Neural cell (in vitro differentiated cells): ENCODE measurements around the gene VPS13C. TPM values are rescaled to one million over a fixed set of nuclear protein-coding genes. Genes with fewer than 3 reads are reported as not detected.

Source experiments
- H2AFZ ChIP-seq: fragments of 200-600, 300-800 bp; sonication (generic), shearing (Covaris generic); 2 replicates; pipeline ENCODE4 v1.6.0; 2014; ENCODE audit warnings: low read depth, mild to moderate bottlenecking, antibody characterized with exemption, low read length, moderate library complexity
- H3F3A ChIP-seq: fragments of 200-600 bp; shearing (Covaris generic); 2 replicates; pipeline ENCODE4 v1.6.1; 2016; ENCODE audit warnings: mild to moderate bottlenecking, moderate library complexity, mixed read lengths, antibody characterized with exemption, low read length; ENCODE audit not compliant: insufficient read depth, poor library complexity, severe bottlenecking
- H3K27ac ChIP-seq: fragments of 200-600, 300-800 bp; sonication (generic), shearing (Covaris generic); 2 replicates; pipeline ENCODE4 v1.5.1; 2014; ENCODE audit warnings: mild to moderate bottlenecking, low read length, moderate library complexity
- H3K27me3 ChIP-seq: fragments of 300-800, 200-600 bp; sonication (generic), shearing (Covaris generic); 2 replicates; pipeline ENCODE4 v1.6.0; 2014; ENCODE audit warnings: mild to moderate bottlenecking, low read depth, low read length, moderate library complexity; ENCODE audit not compliant: insufficient read depth
- H3K36me3 ChIP-seq: fragments of 300-800, 200-600 bp; sonication (generic), shearing (Covaris generic); 2 replicates; pipeline ENCODE4 v1.5.1; 2014; ENCODE audit warnings: mild to moderate bottlenecking, antibody characterized with exemption, low read length, moderate library complexity; ENCODE audit not compliant: insufficient read depth
- H3K4me2 ChIP-seq: fragments of 300-800, 200-600 bp; sonication (generic), shearing (Covaris generic); 2 replicates; pipeline ENCODE4 v1.6.0; 2014; ENCODE audit warnings: mild to moderate bottlenecking, low read length
- H3K4me3 ChIP-seq: fragments of 300-800, 200-600 bp; sonication (generic), shearing (Covaris generic); 2 replicates; pipeline ENCODE4 v1.5.1; 2014; ENCODE audit warnings: mild to moderate bottlenecking, low read length, moderate library complexity
- H3K79me2 ChIP-seq: fragments of 200-600 bp; shearing (Covaris generic); replicated peaks from 2 replicates; pipeline ENCODE4 v1.6.0; 2014; ENCODE audit warnings: mild to moderate bottlenecking, low read length, moderate library complexity; ENCODE audit not compliant: insufficient read depth
- H3K9ac ChIP-seq: fragments of 300-800, 200-600 bp; sonication (generic), shearing (Covaris generic); 2 replicates; pipeline ENCODE4 v1.6.1; 2016; ENCODE audit warnings: mild to moderate bottlenecking, low read length, mixed read lengths
- H3K9me2 ChIP-seq: fragments of 200-600 bp; shearing (Covaris generic); 2 replicates; pipeline ENCODE4 v1.6.1; 2016; ENCODE audit warnings: mild to moderate bottlenecking, low read length, mixed read lengths; ENCODE audit not compliant: insufficient read depth
- H3K9me3 ChIP-seq: fragments of 200-600, 300-800 bp; sonication (generic), shearing (Covaris generic); 2 replicates; pipeline ENCODE4 v1.6.1; 2016; ENCODE audit warnings: mild to moderate bottlenecking, mixed run types, low read length, moderate library complexity, mixed read lengths
- H4K20me1 ChIP-seq: fragments of 200-600 bp; shearing (Covaris generic); 2 replicates; pipeline ENCODE4 v1.6.1; 2016; ENCODE audit warnings: mild to moderate bottlenecking, mixed run types; ENCODE audit not compliant: insufficient read depth
- EP300 ChIP-seq: fragments of 450-650 bp; conservative IDR thresholded peaks from 2 replicates; pipeline ENCODE4 v1.6.1; 2014; ENCODE audit warnings: antibody characterized with exemption, mild to moderate bottlenecking, moderate library complexity; ENCODE audit not compliant: poor library complexity, severe bottlenecking
- EZH2 ChIP-seq: fragments of 200-600, 300-800 bp; shearing (Covaris generic), sonication (generic); IDR thresholded peaks from 2 replicates; pipeline ENCODE4 v1.6.1; 2014; ENCODE audit warnings: antibody characterized with exemption, low read length, borderline replicate concordance, mild to moderate bottlenecking; ENCODE audit not compliant: insufficient read depth, poor library complexity, severe bottlenecking
- MXI1 ChIP-seq: fragments of 450-650 bp; conservative IDR thresholded peaks from 2 replicates; pipeline ENCODE4 v1.6.1; 2014; ENCODE audit warnings: antibody characterized with exemption, mild to moderate bottlenecking; ENCODE audit not compliant: poor library complexity, severe bottlenecking
- POLR2AphosphoS5 ChIP-seq: IDR thresholded peaks from 2 replicates; pipeline ENCODE4 v1.6.1; 2012
- RAD21 ChIP-seq: fragments of 450-650 bp; conservative IDR thresholded peaks from 2 replicates; pipeline ENCODE4 v1.6.1; 2014; ENCODE audit warnings: antibody characterized with exemption, mild to moderate bottlenecking, moderate library complexity
- SMC3 ChIP-seq: fragments of 450-650 bp; conservative IDR thresholded peaks from 2 replicates; pipeline ENCODE4 v1.6.1; 2014; ENCODE audit warnings: antibody characterized with exemption, mild to moderate bottlenecking, moderate library complexity; ENCODE audit not compliant: poor library complexity
- TAF1 ChIP-seq: IDR thresholded peaks from 2 replicates; pipeline ENCODE4 v1.6.1; 2012; ENCODE audit warnings: low read depth
- polyA plus RNA-seq: library from polyadenylated mRNA; depleted of rRNA; stranded (reverse); fragments of >200 nt; gene quantifications from 2 replicates; pipeline ENCODE4 v1.2.3, GENCODE V29; 2014
- TF ChIP-seq, protein P1 (sequence below): IDR thresholded peaks from 2 replicates; pipeline ENCODE4 v1.6.1; 2012; ENCODE audit warnings: borderline replicate concordance
- TF ChIP-seq, protein P2 (sequence below): fragments of 450-650 bp; IDR thresholded peaks from 2 replicates; pipeline ENCODE4 v1.5.1; 2014; ENCODE audit warnings: antibody characterized with exemption, mild to moderate bottlenecking, moderate library complexity; ENCODE audit not compliant: poor library complexity, severe bottlenecking

The VPS13C gene
- polyA plus RNA-seq, 1 donor from 2014 or later = 92.6 TPM

DNA sequence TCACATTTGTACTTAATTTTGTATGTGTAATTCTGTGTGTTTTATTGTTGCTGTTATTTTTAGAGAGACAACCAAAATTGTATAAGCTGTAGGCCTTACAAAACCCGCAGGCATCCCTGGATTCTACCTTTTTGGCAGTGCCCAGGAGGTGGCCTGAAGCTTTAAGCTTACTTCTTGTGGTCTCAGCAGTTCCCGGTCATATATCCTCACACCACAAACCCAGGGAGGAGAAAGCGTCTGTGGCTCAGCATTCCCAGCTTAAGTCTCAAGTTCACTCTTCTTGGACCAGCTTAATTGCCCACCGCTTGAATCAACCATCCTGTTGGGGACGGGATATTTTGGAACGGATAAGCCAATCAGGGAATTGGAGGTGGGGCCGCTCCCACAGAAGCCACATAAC is 43.2 kb upstream of the VPS13C start:
- no peak overlapping the region for H2AFZ ChIP-seq
- H3K4me2 ChIP-seq = no peak overlapping the region
- H3K27me3 ChIP-seq = no peaks in the 10 kb centered on the region
- H3K27ac ChIP-seq = no peak overlapping the region
- no peaks in the 10 kb centered on the region for H3K36me3 ChIP-seq
- H3F3A ChIP-seq = no peaks in the 10 kb centered on the region
- H3K4me3 ChIP-seq = no peak overlapping the region
- no peaks in the 10 kb centered on the region for H3K9me3 ChIP-seq
- no peaks in the 10 kb centered on the region for H3K9me2 ChIP-seq
- no peak overlapping the region for H3K9ac ChIP-seq
- H4K20me1 ChIP-seq = no peaks in the 10 kb centered on the region
- TF ChIP-seq, protein P1, sequence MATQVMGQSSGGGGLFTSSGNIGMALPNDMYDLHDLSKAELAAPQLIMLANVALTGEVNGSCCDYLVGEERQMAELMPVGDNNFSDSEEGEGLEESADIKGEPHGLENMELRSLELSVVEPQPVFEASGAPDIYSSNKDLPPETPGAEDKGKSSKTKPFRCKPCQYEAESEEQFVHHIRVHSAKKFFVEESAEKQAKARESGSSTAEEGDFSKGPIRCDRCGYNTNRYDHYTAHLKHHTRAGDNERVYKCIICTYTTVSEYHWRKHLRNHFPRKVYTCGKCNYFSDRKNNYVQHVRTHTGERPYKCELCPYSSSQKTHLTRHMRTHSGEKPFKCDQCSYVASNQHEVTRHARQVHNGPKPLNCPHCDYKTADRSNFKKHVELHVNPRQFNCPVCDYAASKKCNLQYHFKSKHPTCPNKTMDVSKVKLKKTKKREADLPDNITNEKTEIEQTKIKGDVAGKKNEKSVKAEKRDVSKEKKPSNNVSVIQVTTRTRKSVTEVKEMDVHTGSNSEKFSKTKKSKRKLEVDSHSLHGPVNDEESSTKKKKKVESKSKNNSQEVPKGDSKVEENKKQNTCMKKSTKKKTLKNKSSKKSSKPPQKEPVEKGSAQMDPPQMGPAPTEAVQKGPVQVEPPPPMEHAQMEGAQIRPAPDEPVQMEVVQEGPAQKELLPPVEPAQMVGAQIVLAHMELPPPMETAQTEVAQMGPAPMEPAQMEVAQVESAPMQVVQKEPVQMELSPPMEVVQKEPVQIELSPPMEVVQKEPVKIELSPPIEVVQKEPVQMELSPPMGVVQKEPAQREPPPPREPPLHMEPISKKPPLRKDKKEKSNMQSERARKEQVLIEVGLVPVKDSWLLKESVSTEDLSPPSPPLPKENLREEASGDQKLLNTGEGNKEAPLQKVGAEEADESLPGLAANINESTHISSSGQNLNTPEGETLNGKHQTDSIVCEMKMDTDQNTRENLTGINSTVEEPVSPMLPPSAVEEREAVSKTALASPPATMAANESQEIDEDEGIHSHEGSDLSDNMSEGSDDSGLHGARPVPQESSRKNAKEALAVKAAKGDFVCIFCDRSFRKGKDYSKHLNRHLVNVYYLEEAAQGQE = no peak
- no peaks in the 10 kb centered on the region for H3K79me2 ChIP-seq

DNA sequence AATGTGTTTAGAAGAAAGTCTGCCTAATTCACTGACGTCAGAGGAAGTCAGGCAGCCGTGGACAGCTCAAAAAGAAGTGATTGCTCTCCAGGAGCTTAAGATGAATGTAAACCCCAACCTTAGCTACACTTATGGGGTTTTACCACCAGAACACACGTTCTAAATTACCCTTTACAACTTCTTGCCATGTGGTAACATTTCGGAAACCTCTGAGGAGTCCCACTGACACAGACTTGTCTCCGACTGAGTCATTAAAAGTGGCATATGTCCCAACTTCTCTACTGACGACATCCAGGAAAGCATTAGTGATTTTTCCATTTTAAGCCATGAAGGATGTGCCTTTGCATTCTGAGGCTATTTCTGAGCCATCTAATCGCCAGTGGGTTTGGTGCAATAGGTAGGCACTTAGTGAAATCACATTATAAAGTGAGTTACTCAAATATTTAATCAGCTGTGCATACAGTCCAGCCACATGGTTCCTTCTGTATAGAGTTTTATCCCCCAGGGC is 38.9 kb upstream of the VPS13C start:
- H3K27ac ChIP-seq = no peak overlapping the region
- no peaks in the 10 kb centered on the region for H3K9me3 ChIP-seq
- H3K27me3 ChIP-seq = no peaks in the 10 kb centered on the region
- no peaks in the 10 kb centered on the region for H3K79me2 ChIP-seq
- no peaks in the 10 kb centered on the region for H3K36me3 ChIP-seq
- no peak overlapping the region for H3K4me3 ChIP-seq
- H2AFZ ChIP-seq = no peak overlapping the region
- H3K9me2 ChIP-seq = no peaks in the 10 kb centered on the region
- TF ChIP-seq, protein P2, sequence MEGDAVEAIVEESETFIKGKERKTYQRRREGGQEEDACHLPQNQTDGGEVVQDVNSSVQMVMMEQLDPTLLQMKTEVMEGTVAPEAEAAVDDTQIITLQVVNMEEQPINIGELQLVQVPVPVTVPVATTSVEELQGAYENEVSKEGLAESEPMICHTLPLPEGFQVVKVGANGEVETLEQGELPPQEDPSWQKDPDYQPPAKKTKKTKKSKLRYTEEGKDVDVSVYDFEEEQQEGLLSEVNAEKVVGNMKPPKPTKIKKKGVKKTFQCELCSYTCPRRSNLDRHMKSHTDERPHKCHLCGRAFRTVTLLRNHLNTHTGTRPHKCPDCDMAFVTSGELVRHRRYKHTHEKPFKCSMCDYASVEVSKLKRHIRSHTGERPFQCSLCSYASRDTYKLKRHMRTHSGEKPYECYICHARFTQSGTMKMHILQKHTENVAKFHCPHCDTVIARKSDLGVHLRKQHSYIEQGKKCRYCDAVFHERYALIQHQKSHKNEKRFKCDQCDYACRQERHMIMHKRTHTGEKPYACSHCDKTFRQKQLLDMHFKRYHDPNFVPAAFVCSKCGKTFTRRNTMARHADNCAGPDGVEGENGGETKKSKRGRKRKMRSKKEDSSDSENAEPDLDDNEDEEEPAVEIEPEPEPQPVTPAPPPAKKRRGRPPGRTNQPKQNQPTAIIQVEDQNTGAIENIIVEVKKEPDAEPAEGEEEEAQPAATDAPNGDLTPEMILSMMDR = no peak
- TF ChIP-seq SMC3 (no peak), EP300 (no peak), TAF1 (no peak), MXI1 (no peak), POLR2AphosphoS5 (no peak), RAD21 (no peak), EZH2 (no peak)
- TF ChIP-seq, protein P1 = no peak
- H4K20me1 ChIP-seq = no peaks in the 10 kb centered on the region
- H3K4me2 ChIP-seq = no peak overlapping the region
- H3F3A ChIP-seq = no peaks in the 10 kb centered on the region
- no peak overlapping the region for H3K9ac ChIP-seq
